GM12874 (cell line): ENCODE data around the gene FGD5.

Source experiments
- CTCF ChIP-seq: IDR thresholded peaks from 2 replicates; pipeline ENCODE4 v1.5.1; 2011; ENCODE audit warnings: low read depth, mild to moderate bottlenecking, control low read depth, low read length, moderate library complexity; ENCODE audit not compliant: insufficient read depth

FGD5 gene

DNA sequence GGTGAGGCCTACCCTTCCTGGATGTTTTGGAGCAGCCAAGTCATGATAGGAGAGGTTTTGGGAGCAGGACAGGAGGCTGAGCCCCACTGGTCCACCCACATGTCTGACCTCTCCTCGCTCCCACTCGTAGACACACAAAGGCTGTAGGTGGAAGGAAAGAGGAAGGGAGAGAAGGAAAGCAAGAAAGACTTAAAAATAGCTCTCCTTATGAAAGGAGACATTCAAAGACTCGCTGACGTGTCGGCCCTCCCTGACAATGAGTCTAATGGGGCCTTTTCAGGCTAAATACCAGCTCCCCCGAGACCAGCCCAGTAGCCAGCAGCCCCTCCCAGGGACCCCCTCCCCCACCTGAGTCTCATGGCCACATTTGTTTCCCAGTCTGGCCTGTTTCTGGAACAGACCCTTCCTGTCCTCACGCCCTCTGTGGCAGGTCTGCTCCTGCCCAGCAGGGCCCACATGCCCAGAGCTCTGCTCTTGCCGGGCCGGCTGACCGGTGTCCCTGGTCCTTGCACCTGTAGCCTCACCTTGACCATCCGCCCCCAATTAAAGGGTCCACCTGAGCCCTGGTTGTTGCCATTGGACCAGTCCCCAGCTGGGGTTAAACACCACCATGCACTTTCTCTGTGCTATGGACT is 49.3 kb downstream of the FGD5 start:
- TF ChIP-seq CTCF = no peak

GRCh38 chr3:14869917-14870782 is 51.4 kb downstream of the FGD5 start:
- no peak for TF ChIP-seq CTCF

DNA sequence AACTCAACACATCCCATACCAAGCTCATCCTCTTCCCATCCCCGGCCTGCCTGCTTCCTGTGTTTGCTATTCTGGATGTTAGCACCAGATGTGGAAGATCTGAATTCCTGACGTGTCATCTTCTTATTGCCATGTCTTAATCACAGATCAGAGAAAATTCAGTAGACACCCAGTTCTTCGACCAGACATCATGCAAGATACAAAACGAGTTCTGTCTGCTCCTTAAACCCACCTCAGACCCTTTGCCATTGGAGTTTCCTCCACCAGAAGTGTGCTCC is 52.0 kb downstream of the FGD5 start:
- no peak for TF ChIP-seq CTCF

DNA sequence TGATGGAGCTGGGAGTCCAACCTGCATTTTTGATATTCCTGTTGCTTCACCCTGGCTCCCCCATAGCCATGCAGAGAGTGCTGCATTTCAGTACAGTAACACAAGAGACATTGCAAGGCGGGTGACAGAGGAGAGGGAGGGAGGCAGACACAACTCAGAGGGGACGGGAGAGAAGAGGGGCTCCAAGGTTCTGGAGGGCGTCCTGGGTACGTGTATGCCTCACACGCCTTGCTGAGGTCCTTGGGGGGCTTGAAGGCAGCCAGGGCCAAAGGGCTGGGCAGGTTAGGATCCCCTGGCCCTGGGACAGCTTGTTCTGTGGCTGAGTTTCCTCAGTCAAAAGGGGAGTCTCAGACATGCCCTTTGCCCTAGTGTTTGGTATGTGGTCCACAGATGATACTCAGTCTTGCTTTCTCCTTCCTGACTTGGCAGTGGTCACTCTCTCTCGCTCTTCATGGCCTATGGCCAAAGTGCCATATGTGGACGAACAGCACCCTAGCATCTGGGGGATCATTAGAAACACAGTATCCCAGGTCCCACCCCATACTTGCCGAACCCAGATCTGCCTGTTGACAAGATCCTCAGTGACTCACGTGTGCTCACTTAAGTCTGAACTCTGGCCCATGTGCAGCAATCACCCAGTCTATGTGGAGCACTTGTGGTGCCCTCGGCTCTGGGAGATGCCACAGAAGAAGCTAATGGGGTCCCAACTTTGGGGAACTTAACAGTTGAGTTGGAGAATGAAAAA is 52.9 kb downstream of the FGD5 start:
- no peak for TF ChIP-seq CTCF

- TF ChIP-seq CTCF = no peak
Observed at GRCh38 chr3:14872706-14873105, 53.9 kb downstream of the FGD5 start.

DNA sequence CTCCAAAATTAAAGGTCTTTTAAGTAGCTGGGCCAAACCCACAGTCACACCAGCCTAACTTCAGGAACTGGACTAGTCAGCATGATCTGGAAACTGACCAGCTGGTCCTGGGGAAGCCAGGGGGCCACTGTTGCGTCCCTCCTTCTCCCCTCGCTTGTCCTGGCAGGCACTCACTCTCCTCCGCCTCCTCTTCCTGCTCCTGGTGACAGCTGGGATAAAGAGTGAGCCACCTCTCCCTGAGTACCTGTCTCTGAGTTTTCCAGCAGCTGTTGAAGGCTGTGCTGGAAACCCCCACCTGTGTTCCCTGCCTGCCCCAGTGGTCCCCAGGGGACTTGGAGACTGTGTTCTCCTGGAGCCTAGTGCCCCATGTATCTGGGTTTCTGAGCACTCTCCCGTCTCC is 56.0 kb downstream of the FGD5 start:
- TF ChIP-seq CTCF = no peak

- TF ChIP-seq CTCF = no peak
Observed at GRCh38 chr3:14875411-14876175, 56.8 kb downstream of the FGD5 start.
